Body of pancreas (tissue), 4 donors: ENCODE results near the gene CIAO1.

Source experiments
- CTCF ChIP-seq, 7 experiments: fragments of 450-650 bp in 4 of 7; fragments of 200-600 bp in 3 of 7; sonication (generic) in 3 of 7; IDR thresholded peaks; one replicate each; pipeline ENCODE4 v1.5.1; 2016 to 2019; ENCODE audit warnings: antibody characterized with exemption in 7 of 7
- POLR2A ChIP-seq, 3 donors: fragments of 450-650 bp; IDR thresholded peaks; one replicate each; pipeline ENCODE4 v1.6.1; 2016; ENCODE audit warnings: antibody characterized with exemption in 3 of 3, mild to moderate bottlenecking in 2 of 3

GRCh38 chr2:96225016-96225533 lies 41.0 kb upstream of the CIAO1 start:
- TF ChIP-seq POLR2A (IDR thresholded peaks at IDR 0.05), result no peak
- no peak for TF ChIP-seq CTCF (IDR thresholded peaks at IDR 0.05)
